Activated CD8-positive, alpha-beta memory T cell treated with anti-CD3 and anti-CD28 coated beads for 4 hours (primary cell): ENCODE measurements around the gene USP6NL.

Source experiments
- DNase-seq, 2 donors: peaks; one replicate each; pipeline ENCODE4 v3.0.0-alpha.2; 2020; ENCODE audit warnings: low read depth in 2 of 2

USP6NL gene

GRCh38 chr10:11416974-11417373 lies 194.5 kb downstream of the USP6NL start:
- no peak for DNase-seq

GRCh38 chr10:11415095-11415494 lies 196.4 kb downstream of the USP6NL start:
- DNase-seq, result no peak

DNA sequence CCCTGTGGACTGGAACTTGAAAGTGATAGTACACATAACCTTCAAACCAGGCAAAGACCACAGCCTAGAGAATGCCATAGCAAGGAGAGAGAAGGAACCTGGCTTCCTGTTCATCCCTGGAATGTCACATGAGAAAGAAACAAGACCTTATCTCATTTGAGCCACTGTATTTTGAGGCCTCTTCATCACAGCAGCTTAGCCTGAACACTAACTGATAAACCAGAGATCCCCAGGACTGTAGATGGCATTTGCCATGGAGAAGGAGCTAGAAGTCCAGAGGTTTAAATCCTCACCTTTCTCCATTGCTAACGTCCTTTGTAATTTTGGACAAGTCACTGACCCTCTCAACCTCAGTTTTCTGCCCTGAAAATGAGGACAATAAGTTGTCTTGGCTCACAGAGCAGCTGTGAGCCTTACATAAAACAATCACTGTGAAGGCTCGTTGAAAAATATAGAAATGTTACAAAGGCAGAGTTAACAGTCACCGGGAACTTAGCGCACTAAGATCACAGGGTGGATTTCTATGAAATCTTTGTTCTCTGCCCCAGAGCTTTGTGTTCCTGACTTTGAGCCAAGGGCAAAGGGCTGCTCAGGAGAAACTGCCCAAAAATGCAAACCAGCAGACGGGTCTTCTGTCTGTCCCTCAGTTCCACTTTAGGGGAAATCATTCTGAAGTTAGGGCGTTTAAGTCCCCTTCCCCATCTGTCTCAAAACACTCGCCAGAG lies 197.0 kb downstream of the USP6NL start:
- no peak for DNase-seq

GRCh38 chr10:11411926-11412545 lies 199.4 kb downstream of the USP6NL start:
- DNase-seq, result no peak

DNA sequence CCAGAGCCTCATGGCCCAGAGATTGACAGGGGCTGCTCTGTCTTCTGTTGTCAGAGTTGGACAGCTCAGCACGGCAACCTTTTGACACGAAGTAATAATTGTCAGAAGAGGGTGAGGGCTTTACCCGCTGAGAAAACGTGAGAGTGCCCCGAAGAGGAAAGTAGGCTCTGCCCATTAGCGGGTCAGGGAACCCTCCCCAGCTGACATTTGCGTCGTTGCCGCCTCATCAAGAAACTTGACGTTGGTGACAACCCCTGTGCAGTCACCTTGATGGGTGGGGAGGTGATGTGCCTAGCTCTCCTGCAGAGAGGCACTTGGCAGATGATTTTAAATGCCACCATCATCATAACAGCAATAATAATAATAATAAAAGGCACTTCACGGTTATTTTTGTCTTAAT lies 202.1 kb downstream of the USP6NL start:
- DNase-seq, result no peak

DNA sequence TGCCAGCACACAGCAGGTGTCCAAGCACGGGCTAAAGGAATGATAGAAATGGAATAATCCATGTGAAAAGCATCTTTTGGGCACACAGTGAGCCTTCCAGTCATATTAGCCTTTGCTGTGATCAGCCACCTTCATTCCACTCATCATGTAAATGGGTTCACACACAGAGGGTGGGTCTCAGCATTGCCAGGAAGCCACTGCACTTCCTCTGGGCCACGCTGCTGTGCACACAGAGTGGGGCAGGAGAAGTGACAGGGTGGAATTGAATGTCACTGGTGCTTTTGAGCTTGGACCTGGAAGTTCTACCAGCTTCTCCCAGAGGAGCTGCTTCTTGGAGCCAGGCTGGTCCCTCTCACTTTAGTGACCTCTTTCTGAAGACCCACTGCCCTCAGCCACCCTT lies 203.5 kb downstream of the USP6NL start:
- DNase-seq, result no peak

DNA sequence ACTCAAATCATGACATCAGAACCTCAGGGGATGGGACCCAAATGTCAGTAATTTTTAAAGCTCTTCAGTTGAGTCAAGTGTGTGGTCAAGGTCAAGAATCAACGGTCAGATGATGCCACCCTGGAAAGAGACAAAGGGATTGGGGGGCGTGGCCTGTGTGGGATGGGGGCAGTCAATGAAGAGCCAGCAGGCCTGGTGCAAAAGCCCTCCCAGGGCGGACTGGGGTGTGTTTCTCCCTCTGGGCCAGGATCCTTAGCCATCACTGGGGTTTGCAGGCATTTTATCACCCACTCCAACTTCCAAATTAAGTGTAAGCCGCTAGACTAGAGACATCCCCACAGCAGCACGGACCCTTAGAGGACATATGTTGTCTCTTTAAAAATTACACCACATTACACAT lies 204.7 kb downstream of the USP6NL start:
- DNase-seq, result no peak

DNA sequence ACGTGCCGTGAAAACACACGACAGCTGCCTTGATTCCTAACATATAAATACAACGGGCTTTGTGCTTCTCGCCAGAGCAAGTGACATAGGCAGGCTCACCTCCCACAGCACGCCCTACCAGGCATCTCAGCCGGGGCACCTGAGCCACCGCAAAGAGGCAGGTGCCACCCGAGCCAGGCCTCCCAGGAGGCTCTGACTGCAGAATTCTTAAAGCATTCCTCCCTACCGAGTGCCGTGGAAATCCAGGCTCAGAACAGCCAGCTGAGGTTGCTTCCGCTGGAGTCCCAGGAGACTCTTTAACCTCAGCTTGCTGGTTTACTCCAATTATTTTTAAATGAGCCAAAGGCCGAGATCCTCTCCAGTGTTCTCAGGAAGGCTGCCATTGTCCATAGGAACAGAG lies 206.5 kb downstream of the USP6NL start:
- no peak for DNase-seq
